ENCODE data around the gene NAA60.

GRCh38 chr16:3487521-3488410 is 44.3 kb downstream of the NAA60 start:
- TF ChIP-seq HDGF (IDR thresholded peaks at IDR 0.05; ENCODE audit: borderline replicate concordance) (no peak), LEF1 (IDR thresholded peaks at IDR 0.05; ENCODE audit: borderline replicate concordance) (no peak), NFRKB (IDR thresholded peaks at IDR 0.05) (no peak), ZNF384 (IDR thresholded peaks at IDR 0.05) (no peak), FOXM1 (IDR thresholded peaks at IDR 0.05; ENCODE audit: borderline replicate concordance) (no peak), BHLHE40 (IDR thresholded peaks at IDR 0.05; ENCODE audit: borderline replicate concordance) (no peak), FOXK2 (IDR thresholded peaks at IDR 0.05) (no peak), ELF4 (IDR thresholded peaks at IDR 0.05) (no peak), CTBP1 (IDR thresholded peaks at IDR 0.05; ENCODE audit: borderline replicate concordance) (no peak), ARNT (IDR thresholded peaks at IDR 0.05) (no peak), FOXA1 (IDR thresholded peaks at IDR 0.05) (no peak), SP1 (IDR thresholded peaks at IDR 0.05) (no peak)

All from HEK293T (cell line).